Kidney epithelial cell (primary cell): ENCODE results near the gene WDR43. TPM values are rescaled to one million over a fixed set of nuclear protein-coding genes. Genes with fewer than 3 reads are reported as not detected.

ENCODE experiments used
- DNase-seq: peaks from one replicate; pipeline ENCODE4 v3.0.0-alpha.2; 2010; ENCODE audit warnings: low read depth
- H3K27me3 ChIP-seq: 2 replicates; pipeline ENCODE4 v1.6.0; 2011; ENCODE audit warnings: low read length; ENCODE audit not compliant: control insufficient read depth, insufficient read depth
- H3K36me3 ChIP-seq: 2 replicates; pipeline ENCODE4 v1.5.1; 2011; ENCODE audit warnings: low read length; ENCODE audit not compliant: control insufficient read depth, insufficient read depth
- H3K4me3 ChIP-seq: 2 replicates; pipeline ENCODE4 v1.5.1; 2011; ENCODE audit warnings: low read depth, mild to moderate bottlenecking, control low read depth, low read length
- total RNA-seq: library from RNA; depleted of rRNA; stranded (reverse); fragments of >200 nt; gene quantifications from 2 replicates; pipeline ENCODE4 v1.2.3, GENCODE V29; 2015
- TF ChIP-seq, protein P1 (sequence below): IDR thresholded peaks from 2 replicates; pipeline ENCODE4 v1.5.1; 2011; ENCODE audit warnings: mild to moderate bottlenecking, moderate library complexity, low read length, control low read depth, inconsistent platforms; ENCODE audit not compliant: insufficient read depth, poor library complexity, severe bottlenecking

Gene WDR43
- total RNA-seq, 1 donor from 2014 or later, result 66.0 TPM

- H3K27me3 ChIP-seq, result no peaks in the 10 kb centered on the region
- no peaks in the 10 kb centered on the region for H3K36me3 ChIP-seq
- no peak for DNase-seq
- TF ChIP-seq, protein P1, sequence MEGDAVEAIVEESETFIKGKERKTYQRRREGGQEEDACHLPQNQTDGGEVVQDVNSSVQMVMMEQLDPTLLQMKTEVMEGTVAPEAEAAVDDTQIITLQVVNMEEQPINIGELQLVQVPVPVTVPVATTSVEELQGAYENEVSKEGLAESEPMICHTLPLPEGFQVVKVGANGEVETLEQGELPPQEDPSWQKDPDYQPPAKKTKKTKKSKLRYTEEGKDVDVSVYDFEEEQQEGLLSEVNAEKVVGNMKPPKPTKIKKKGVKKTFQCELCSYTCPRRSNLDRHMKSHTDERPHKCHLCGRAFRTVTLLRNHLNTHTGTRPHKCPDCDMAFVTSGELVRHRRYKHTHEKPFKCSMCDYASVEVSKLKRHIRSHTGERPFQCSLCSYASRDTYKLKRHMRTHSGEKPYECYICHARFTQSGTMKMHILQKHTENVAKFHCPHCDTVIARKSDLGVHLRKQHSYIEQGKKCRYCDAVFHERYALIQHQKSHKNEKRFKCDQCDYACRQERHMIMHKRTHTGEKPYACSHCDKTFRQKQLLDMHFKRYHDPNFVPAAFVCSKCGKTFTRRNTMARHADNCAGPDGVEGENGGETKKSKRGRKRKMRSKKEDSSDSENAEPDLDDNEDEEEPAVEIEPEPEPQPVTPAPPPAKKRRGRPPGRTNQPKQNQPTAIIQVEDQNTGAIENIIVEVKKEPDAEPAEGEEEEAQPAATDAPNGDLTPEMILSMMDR, result no peak
- no peak overlapping the region for H3K4me3 ChIP-seq
Measured at GRCh38 chr2:28991021-28991420, 96.6 kb downstream of the WDR43 start.

DNA sequence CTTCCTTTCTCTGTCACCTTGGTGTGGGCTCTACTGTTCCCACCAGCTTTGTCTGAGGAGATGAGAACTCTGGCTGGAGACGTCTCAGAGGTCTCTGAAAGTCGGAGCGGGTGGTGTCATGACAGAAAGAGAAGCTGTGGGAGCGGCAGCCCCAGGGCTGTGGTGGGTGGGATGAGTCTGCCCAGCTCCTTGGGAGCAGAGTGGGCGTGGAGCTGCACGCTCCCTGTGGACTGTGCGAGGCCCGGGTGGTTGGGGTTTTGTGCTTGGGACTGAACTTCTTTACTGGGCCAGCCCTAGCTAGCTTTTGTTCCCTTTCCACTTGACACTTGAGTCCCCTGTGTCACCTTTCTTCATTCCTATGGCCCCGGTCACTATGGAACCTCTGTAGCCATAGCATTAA, 97.0 kb downstream of the WDR43 start:
- TF ChIP-seq, protein P1, result no peak
- DNase-seq, result no peak
- Histone ChIP-seq H3K36me3 (no peaks in the 10 kb centered on the region), H3K4me3 (no peak overlapping the region), H3K27me3 (no peaks in the 10 kb centered on the region)

DNA sequence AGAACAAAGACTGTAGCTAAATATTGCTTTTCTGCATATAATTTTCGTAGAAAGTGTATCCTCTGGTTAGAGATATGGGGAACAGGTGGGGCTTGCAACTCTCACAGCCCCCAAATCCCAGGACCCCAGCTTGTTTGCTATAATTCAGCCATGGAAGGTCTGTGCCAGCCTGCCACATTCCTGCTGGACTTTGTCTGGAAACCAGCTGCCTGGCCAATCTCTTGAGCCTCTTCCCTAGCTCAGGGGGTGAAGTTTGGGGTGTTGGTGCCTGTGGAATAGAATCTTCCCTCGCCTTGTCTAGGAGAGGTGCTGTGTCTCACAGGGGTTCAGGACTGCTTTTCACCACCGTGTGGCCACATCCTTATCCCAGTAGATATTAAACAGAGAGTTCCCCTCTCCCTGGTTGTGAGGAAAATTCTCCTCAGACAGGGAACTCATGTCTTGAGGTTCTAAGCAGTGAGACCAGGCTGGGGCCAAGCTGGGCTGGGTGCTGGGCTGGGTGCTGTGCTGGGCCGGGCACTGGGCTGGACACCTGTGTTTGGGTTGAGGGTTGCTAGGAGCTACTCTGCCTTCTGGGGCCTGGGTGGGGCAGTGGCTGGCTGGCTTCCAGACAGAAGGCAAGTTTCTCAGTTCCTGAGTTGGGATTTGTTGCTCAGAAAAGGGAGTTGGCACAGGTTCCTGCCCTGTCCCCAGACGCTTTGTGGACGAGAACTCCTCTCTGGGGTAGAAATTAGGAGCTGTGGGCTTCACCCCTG, 98.9 kb downstream of the WDR43 start:
- no peak for DNase-seq
- no peaks in the 10 kb centered on the region for H3K27me3 ChIP-seq
- TF ChIP-seq, protein P1, result no peak
- H3K36me3 ChIP-seq, result no peaks in the 10 kb centered on the region
- H3K4me3 ChIP-seq, result no peak overlapping the region

DNA sequence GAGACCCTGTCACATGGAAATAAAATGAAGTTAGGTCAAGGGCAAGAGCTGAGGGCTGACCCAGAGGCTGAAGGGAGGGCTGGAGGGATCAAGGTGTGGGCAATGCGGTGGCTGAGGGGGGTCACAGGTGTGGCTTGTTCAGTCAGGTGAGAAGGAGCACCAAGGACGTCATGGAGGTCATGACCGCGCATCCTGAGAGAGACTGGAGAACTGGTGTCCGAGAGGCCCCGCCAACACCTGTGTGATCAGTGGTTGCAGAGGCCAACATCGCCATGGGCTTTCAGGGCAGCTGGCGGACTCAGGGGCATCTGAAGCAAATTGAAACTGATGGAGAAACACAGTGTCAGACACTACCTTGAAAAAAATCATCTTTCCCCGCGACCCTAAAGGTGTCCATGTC, 99.6 kb downstream of the WDR43 start:
- Histone ChIP-seq H3K4me3 (no peak overlapping the region), H3K36me3 (no peaks in the 10 kb centered on the region), H3K27me3 (no peaks in the 10 kb centered on the region)
- TF ChIP-seq, protein P1, result no peak
- DNase-seq, result no peak

DNA sequence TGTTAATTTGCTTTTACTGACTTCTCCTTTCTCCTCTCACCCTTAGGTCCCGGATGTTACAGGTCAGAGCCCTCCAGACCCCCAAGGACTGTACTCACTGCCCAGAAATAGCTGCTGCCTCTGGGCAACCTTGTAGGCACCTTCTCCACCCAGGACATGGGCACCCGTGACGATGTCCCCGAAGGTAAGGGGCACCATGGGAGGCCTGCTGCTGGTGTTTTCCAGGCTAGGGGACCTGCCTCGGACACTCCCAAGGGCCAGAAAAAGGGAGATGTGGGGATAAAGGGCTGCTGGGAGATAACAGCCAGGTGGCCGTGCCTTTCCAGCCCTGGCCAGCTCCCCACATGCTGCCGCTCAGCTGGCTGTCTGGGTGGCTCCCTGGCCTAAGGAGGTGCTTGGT, 100.2 kb downstream of the WDR43 start:
- H3K4me3 ChIP-seq, result no peak overlapping the region
- H3K27me3 ChIP-seq, result no peaks in the 10 kb centered on the region
- TF ChIP-seq, protein P1, result no peak
- no peaks in the 10 kb centered on the region for H3K36me3 ChIP-seq
- no peak for DNase-seq
